Measurements from ENCODE around the gene POU1F1.

Gene POU1F1

GRCh38 chr3:87267953-87268645 lies 8.3 kb downstream of the POU1F1 start:
- Histone ChIP-seq H3K4me1 (ENCODE audit: low read depth, poor library complexity, severe bottlenecking) (no peaks in the 10 kb centered on the region), H4K20me1 (ENCODE audit: insufficient read depth) (no peaks in the 10 kb centered on the region), H3K27ac (no peak overlapping the region), H3K4me2 (no peak overlapping the region), H3K36me3 (ENCODE audit: insufficient read depth) (no peaks in the 10 kb centered on the region), H3K27me3 (ENCODE audit: insufficient read depth, low read depth) (no peaks in the 10 kb centered on the region), H2AFZ (ENCODE audit: low read depth) (no peak overlapping the region), H3K4me3 (IDR thresholded peaks at IDR 0.05; ENCODE audit: insufficient read depth, low read depth, low read length) (no peak overlapping the region), H3K79me2 (ENCODE audit: insufficient read depth, low read depth) (no peaks in the 10 kb centered on the region), H3K9ac (no peak overlapping the region)
- no peak for TF ChIP-seq CTCF (conservative IDR thresholded peaks at IDR 0.05; ENCODE audit: low read depth, low read length)

- H2AFZ ChIP-seq (ENCODE audit: low read depth): no peak overlapping the region
- H3K36me3 ChIP-seq (ENCODE audit: insufficient read depth): no peaks in the 10 kb centered on the region
- no peaks in the 10 kb centered on the region for H4K20me1 ChIP-seq (ENCODE audit: insufficient read depth)
- no peak overlapping the region for H3K4me3 ChIP-seq (IDR thresholded peaks at IDR 0.05; ENCODE audit: insufficient read depth, low read depth, low read length)
- no peaks in the 10 kb centered on the region for H3K79me2 ChIP-seq (ENCODE audit: insufficient read depth, low read depth)
- H3K9ac ChIP-seq: no peak overlapping the region
- no peaks in the 10 kb centered on the region for H3K27me3 ChIP-seq (ENCODE audit: insufficient read depth, low read depth)
- no peak overlapping the region for H3K4me2 ChIP-seq
- TF ChIP-seq CTCF (conservative IDR thresholded peaks at IDR 0.05; ENCODE audit: low read depth, low read length): no peak
- no peak overlapping the region for H3K27ac ChIP-seq
- no peaks in the 10 kb centered on the region for H3K4me1 ChIP-seq (ENCODE audit: low read depth, poor library complexity, severe bottlenecking)
Observed at GRCh38 chr3:87261925-87262324, 14.5 kb downstream of the POU1F1 start.

- Histone ChIP-seq H2AFZ (ENCODE audit: low read depth) (no peak overlapping the region), H3K4me2 (no peak overlapping the region), H3K36me3 (ENCODE audit: insufficient read depth) (no peaks in the 10 kb centered on the region), H3K27me3 (ENCODE audit: insufficient read depth, low read depth) (no peaks in the 10 kb centered on the region), H3K4me3 (IDR thresholded peaks at IDR 0.05; ENCODE audit: insufficient read depth, low read depth, low read length) (no peak overlapping the region), H3K79me2 (ENCODE audit: insufficient read depth, low read depth) (no peaks in the 10 kb centered on the region), H4K20me1 (ENCODE audit: insufficient read depth) (no peaks in the 10 kb centered on the region), H3K9ac (no peak overlapping the region), H3K4me1 (ENCODE audit: low read depth, poor library complexity, severe bottlenecking) (no peaks in the 10 kb centered on the region), H3K27ac (no peak overlapping the region)
- TF ChIP-seq CTCF (conservative IDR thresholded peaks at IDR 0.05; ENCODE audit: low read depth, low read length): peak; percentile 66
Observed at GRCh38 chr3:87260270-87260669, 16.1 kb downstream of the POU1F1 start.

- Histone ChIP-seq H3K4me3 (IDR thresholded peaks at IDR 0.05; ENCODE audit: insufficient read depth, low read depth, low read length) (no peak overlapping the region), H3K4me1 (ENCODE audit: low read depth, poor library complexity, severe bottlenecking) (no peaks in the 10 kb centered on the region), H3K36me3 (ENCODE audit: insufficient read depth) (no peaks in the 10 kb centered on the region), H3K9ac (no peak overlapping the region), H4K20me1 (ENCODE audit: insufficient read depth) (no peaks in the 10 kb centered on the region), H3K79me2 (ENCODE audit: insufficient read depth, low read depth) (no peaks in the 10 kb centered on the region), H3K27me3 (ENCODE audit: insufficient read depth, low read depth) (no peaks in the 10 kb centered on the region), H3K27ac (no peak overlapping the region), H3K4me2 (no peak overlapping the region), H2AFZ (ENCODE audit: low read depth) (no peak overlapping the region)
- TF ChIP-seq CTCF (conservative IDR thresholded peaks at IDR 0.05; ENCODE audit: low read depth, low read length): no peak
Observed at GRCh38 chr3:87250009-87250408, 26.4 kb downstream of the POU1F1 start.

Measured in KMS-11 (cell line).